Erythroblast (primary cell): Measurements from ENCODE around the gene PRLR.

Experiments used
- GATA1 ChIP-seq: IDR thresholded peaks from 2 replicates; pipeline ENCODE4 v1.6.1; 2011; ENCODE audit warnings: low read depth, mild to moderate bottlenecking, control low read depth, low read length, moderate library complexity
- POLR2A ChIP-seq: IDR thresholded peaks from 2 replicates; pipeline ENCODE4 v1.6.1; 2011; ENCODE audit warnings: mild to moderate bottlenecking, low read length

GRCh38 chr5:35004771-35005170 lies 225.5 kb downstream of the PRLR start:
- TF ChIP-seq POLR2A (no peak), GATA1 (no peak)
